Stimulated activated CD4-positive, alpha-beta T cell treated with anti-CD3 and anti-CD28 coated beads, Interleukin-4, amount 100 ng/mL, for 4 hours (primary cell): ENCODE results near the gene LDLRAD4.

Experiments
- DNase-seq, 2 experiments: peaks; one replicate each; pipeline ENCODE4 v3.0.0-alpha.2; 2020

The LDLRAD4 gene

DNA sequence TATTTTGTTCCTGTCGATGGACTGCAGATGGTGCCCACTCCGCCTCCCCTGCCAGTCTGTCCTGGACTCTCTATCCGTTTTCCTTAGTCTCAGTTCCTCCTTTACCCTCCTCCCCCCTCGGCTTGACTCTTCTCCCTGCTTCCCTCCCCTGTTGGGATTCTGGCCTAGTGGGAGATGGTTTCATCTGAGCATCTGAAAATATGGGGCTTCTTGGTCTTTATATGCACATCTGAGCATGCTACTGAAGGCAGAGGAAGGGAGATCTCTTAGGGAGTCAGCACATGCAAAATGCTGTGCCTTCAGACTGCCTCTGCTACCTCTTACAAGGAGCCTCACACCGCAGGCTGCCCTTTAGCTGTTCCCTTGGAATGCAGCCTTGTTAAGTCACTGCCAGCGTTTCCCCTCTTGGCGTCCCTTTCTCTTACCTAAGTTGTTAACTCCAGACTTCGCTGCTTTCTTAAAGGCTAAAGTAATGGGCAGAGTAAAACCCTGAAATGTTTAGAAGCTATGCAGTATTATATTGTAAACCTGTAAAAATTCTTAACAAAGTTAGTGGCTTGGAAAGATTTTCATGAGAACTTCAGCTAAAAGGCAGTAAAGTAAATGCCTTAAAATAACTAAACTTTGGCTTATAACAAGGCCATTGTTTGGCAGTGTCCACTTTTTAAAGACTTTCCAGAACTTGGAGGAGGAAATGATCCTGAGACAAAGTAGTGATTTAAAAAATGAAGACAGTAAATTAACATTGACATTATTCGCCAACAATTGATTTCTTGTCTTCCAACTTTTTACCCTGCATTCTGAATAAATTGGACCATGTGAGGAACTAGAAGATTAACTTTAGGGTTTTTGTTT, 49.8 kb downstream of the LDLRAD4 start:
- no peak for DNase-seq

DNA sequence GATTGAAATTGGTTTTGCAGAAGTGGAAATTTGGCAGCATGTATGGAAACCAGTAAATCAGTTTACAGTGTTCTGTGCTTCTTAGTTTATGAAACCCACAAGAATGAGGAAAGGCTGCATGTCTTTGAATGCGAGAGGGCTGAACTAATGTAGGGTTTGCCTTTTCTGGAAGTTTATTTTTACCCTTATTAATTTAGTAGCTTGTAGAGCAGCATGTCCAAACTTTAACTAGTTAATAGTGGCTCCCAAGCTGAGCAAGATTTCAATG, 50.4 kb downstream of the LDLRAD4 start:
- no peak for DNase-seq

DNA sequence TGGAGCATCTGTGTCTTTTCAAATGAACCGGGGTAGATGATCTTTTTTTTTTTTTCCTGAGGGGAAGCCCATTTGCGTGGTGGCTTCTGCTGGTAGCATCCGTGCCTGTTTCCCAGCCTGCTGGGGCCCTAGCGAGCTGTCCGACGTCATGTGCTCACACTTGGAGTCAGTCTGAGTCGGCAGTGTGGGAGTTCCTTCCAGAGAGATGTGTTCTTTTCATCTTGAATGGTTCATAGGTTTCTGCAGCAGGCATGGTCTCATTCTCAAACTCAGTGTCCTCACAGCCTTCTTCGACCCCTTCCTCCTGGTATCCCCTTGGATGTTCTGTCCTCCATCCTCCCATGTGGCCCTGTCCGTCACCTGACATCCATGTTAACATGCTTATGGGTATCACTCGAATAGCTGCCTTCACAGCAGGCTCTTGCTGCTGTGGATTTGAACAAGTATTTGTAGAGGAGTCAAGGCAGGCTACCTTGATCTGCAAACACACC, 51.0 kb downstream of the LDLRAD4 start:
- DNase-seq = no peak

DNA sequence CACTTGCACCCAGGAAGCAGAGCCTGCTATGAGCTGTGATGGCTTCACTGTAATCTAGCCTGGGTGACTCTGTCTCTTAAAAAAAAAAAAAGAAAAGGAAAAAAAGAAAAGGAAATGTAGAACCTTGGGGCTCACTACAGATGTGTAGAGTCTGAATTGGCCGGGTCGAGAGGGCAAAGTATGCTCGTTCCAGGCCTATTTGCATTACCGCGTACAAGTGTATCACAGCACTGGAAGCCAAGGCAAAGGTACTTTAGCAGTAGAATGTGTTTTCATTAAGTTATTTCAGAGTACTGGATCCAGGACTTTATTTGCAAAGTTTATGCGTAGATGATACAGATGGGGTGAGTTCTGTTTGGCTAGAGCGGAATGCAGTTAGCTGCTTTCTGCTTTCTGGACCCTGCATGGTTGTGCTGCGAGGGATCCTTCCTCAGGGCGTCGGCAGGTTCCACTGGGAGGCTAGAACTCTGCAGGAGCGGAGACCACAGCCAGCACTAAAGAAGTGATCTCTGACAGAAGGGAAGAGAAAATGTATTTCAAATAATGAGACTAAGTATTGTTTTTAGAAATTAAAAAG, 51.8 kb downstream of the LDLRAD4 start:
- DNase-seq = no peak

DNA sequence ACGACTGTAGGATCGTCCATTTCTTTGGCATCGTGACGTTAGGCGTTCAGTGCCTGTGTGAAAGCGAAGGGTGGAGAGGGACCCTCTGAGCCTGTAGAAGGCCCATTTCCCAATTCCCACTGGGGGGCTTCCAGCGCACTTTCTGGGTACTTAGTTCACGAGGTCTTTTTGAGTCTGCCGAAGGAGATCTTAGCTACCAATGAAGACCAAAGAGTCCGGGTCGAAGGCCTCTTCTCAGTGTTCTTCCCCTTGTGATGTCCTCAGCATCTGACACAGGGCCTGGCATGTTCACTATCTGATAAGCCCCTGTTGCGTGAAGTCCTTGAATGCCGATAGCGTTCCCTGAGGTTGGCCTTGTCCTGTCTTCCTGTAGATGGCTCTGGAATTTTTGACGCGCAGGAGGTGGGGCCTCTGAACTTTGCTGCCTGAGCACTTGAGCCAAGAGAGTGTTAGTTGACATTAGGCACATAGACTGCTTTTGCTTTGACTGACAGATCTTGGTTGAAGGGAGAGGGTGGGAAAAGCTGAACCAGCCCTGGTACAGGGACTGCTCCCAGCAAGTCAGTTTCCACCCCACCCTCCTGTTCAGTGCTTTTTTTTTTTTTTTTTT, 52.8 kb downstream of the LDLRAD4 start:
- no peak for DNase-seq

DNA sequence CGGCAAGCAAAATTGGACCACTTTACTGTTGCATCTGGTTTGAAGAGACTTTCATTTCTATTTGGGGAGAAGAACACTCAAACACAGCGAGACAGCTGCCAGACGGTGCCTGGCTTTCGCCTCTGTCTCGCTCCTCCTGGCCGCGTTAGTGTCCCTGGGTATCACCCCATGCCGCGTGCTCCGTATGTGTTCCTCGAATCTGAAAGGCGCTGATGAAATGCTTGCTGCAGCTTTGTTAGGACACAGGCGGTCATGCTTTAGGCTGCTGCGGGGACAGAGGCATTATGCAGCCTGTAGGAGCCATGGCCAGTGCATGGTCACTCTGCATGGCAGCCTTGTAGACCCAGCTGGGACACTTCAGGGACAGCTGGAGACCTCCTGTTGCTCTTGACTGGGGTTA, 53.9 kb downstream of the LDLRAD4 start:
- DNase-seq = no peak

DNA sequence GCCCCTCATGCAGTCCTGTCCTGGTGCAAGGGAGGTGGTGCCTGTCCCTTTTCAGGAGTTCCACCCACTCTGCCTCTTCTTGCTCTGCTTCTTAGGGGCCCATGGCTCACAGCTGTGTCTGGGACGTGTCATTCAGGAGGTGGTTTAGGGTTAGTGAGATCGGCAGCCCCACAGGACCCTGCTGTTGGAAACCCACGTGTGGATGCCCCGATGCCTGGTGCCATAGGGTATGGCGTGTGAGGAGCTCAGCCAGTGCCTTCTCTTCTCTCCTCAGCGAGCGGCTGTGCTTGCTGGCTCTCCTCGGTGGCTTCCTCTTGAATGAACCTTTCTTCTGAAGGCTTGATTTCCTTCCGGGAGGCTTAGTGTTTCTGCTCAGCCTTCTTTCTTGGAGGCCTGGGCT, 55.2 kb downstream of the LDLRAD4 start:
- DNase-seq = no peak

DNA sequence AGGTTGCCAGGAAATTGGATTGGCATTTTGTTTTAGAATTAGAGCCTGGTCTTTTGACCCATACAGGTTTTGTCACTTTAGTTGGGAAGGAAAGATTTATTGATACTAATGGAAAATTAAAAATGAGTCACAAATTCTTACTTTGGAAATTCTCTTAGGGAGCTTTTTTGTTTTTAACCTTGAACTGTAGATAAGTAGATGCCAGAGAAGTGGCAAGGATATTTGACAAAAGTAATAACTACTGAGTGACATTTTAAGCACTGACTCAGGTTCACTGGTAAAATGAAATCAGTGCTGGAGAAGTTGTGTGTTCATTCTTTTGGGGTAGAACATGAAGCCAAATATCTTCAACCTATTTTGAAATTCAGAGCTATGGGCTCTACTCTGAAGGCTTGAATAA, 56.5 kb downstream of the LDLRAD4 start:
- no peak for DNase-seq

DNA sequence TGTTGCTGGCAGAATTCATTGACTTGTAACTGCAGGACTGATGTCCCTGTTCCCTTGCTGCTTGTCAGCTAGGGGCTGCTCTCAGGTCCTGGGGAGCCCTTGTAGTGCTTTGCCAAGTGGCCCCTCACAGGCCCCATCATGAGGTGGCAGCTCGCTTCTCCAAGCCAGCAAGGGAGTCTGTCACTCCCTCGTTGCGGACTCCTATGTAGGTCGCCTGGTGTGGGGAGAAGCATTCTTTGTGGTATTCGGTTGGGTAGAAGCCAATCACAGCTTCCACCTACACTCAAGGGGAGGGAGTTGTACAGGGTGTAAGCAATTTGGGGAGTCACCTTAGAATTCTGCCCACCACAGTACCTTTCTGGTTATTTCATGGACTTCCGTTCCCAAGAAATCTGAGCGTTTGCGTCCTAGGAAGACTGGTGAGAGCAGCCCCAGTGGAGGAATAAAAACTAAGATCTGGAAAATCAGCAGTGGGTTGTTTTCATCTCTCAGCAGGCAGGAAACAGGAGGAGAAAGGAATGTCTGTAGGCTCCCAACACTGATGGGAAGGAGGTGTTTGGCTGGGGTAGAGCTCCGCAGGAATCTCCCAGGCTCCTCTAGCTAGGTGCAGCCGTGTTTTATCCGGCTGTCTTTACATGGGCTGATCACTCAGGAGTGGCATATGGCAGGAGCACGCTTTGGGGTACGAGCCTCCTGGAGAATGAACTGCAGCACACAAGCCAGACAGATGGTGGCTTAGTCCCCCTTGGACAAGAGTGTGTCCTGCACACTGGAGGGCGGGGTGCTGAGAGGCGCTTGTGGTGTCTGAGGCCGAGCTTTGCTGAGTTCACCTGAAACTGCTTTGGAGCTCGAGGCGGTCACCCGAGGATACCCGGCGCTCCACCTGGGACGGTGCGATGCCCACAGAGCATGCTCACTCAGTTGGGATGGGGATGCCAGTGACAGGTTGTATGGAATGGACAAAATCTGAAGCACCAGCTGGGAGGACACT, 58.3 kb downstream of the LDLRAD4 start:
- no peak for DNase-seq

DNA sequence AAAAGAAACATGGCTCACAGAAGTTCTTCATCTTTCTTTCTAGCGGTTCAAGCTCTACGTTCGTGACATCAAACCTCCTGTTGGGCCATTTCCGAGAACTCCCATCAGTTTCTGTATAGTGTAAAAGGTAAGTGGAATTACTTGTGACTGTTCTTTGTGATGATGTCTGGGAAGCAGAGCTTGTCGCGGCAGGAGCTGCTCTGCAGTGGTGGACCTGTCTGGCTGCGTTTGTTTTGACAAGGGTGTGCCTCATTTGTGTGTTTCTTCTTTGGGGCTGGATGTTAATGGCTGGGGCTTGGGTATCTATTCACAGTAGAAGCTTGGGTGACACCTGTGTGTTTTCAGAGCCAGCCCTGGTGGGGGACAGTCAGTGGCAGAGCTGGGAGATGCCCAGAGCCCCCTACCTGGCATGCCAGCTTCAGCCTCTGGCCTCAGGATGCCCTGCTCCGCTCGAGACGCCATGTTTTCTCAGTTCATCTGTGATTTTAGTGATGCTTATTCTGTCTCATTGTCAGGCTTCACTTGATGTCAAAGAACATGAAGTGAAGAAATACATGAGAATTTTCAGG, 59.6 kb downstream of the LDLRAD4 start:
- no peak for DNase-seq

DNA sequence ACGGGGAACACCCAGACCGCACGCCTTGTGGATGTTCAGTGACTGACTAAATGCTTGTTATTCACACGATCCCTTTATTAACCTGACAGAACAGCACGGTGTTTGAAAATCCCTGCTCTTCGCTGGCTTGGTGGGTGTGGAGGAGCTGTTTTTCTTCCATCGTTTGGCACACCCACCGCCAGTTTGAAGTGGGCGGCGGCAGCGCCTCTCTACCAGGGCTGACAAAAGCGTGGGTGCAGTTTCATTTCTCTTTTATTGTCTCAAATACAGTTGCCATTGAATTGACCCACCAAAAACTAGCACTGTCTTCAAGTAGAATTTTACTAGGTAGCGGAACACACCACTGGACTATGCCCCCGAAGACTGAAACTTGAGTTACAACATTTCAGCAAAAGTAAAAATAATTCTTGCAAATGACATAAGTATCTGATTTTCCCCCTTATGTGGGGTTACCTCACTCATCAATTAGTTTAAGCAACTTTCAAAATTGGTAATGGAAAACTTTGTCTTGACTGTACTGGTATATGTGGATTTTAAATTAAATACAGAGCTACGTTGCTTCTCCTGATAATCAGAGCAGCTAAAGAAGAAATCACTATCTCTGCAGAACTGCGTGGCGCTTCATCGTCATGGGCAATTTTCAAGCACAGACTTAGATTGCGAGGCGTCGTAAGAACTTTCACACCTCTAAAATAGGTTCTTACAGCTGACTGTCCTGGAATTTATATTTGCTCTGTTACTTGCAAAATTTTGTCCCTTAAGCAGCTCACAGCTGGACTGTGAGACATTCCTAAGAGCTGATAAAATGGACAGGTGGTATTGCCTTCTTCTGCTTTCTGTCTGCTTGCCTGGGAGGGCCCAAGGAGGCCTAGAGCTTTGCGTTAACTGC, 60.9 kb downstream of the LDLRAD4 start:
- DNase-seq = peak; percentile 49 to 66

DNA sequence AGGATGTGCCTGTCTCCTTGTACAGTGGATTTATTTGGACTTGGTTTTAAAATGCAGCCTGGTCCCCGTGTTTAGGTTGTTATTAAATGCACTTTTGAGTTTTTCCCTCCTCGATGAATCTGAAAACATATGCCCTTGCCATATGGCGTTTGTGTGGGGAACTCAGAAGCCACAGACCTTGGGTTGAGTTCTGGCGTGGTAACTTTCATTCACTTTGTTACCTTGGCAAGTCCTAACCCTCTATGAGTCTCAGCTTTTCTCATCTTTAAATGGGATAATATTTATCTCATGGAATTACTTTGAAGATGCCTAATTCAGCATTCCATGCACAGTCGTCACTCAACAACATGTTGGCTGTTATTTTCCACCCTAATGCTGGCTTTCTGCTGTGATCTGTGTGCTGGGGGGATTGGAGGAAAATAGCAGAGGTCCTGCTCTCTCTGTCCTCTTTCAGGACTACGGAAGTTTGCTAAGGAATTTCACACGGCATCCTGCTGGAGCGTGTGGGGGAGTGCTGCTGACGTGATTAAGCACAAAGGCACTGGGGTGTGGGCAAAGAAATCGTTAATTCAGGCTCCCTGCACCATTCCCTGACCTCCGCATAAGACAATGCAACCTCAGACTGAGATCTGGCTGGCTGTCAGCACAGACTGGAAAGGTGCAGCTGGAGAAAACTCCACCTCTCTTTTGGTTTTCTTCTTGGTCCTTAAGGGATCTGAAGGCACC, 61.7 kb downstream of the LDLRAD4 start:
- no peak for DNase-seq

DNA sequence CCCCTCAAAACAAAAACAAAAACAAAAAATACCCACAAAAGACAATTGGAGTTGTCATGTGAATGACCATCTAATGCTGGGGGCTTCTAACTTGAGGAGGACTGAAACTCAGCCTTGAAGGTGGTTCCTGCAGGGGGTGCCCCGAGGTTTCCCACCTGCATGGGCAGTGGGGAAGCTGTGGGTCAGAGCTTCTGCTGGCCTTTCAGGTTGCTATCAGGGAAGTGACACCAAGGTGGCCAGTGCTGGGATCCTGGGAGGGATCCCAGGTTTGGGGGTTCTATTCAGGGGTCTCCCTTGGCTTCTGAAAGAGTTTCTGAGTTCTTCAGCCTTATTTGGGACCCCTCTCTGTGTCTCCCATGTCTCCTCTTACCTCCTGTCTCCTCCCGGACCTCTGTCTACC, 62.8 kb downstream of the LDLRAD4 start:
- no peak for DNase-seq

DNA sequence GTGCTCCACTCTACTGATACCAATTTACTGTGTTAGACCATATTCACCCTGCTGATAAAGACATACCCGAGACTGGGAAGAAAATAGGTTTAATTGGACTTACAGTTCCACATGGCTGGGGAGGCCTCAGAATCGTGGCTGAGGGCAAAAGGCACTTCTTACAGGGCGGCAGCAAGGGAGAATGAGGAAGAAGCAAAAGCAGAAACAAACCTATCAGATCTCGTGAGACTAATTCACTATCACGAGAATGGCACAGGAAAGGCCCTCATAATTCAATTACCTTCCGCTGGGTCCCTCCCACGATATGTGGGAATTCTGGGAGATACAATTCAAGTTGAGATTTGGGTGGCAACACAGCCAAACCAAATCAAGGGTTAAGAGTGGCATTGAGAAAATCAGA, 65.2 kb downstream of the LDLRAD4 start:
- no peak for DNase-seq

DNA sequence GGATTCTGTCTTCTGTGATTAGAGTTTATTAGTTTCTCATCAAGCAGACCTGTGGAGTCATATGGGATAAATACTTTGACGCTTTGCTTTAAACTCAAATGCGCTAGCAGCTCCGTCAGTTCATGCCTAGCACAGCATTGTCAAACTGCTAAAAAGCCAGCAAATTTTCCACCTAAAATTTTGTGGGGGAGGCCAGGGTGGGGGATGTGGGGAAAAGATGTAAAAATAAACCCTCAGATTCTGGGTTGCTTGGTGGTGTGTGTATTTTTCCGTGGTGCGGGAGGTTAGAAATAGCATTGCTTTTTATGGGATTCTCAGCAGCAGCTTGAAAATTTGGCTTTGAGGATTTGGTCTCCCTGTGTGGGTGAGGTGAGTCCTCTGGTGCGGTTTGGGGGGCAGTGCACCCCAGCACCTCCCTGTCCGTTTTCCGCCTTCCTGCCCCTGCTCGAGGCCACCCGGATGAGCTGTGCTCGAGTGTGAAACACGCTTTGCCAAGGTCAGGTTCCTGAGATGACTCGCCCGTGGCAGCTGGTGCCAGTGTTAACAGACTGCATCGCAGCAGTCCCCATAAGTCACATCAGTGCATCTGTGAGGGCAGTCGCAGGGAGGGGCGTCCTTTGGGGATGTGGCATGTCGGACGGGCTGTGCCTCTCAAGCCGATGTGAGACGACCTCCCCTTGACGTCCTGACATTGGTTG, 65.9 kb downstream of the LDLRAD4 start:
- no peak for DNase-seq

DNA sequence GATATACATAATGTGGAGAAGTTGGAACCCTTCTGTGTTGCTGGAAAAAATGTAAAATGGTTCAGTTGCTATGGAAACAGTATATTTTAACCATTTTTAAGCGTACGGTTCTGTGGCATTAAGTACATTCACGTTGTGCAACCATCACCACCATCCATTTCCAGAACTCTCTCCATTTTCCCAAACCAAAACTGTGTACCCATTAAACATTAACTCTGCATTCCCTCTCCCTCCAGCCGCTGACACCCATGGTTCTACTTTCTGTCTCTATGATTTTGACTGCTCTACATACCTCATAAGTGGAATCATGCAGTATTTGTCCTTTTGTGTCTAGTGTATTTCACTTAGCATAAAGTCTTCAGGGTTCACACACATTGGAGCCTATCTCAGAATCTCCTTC, 67.3 kb downstream of the LDLRAD4 start:
- no peak for DNase-seq

DNA sequence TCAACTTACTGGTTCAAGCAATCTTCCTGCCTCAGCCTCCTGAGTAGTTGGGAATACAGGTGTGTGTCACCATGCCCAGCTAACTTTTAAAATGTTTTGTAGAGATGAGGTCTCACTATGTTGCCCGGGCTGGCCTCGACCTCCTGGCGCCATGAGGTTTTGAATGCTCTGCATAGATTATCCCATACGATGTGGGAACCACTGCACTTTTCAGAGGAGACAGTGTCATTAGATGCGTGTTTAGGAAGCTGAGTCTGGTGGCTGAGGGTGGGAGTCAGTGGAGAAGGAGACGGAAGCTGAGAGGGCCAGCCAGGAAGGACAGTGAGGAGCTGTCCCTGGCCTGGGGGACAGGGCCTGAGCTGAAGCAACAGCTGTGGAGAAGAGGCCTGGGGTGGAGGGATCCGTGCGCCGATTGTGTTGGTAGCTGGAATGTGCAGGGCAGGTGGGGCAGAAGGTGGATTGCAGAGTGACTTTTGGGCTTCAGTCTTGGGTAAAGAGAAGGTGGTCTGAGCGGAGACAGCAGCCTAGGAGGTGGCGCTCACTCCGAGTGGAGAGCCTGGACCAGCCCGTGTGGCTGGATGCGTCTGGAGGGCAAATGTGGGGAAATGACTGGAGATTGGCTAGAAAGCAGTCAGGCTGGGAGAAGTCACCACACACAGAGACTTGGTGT, 68.0 kb downstream of the LDLRAD4 start:
- DNase-seq = no peak

DNA sequence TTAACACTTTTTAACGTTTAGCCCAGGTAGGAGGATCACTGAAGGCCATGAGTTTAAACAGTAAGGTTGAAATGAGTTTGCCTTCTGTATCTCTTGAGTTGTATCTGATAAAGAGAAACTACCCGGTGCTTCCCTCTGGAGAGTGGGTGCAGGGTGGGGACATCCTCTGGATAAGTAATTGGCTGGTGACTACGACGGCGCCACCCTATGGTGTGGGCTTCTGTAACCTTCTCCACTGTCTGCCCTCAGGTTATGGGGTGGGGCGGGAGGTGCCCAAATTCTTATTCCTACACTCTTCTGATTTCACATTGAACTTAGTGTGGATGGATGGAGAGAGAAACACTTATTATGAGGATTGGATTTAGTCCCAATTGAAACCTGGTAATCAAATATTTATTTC, 68.8 kb downstream of the LDLRAD4 start:
- DNase-seq = no peak

DNA sequence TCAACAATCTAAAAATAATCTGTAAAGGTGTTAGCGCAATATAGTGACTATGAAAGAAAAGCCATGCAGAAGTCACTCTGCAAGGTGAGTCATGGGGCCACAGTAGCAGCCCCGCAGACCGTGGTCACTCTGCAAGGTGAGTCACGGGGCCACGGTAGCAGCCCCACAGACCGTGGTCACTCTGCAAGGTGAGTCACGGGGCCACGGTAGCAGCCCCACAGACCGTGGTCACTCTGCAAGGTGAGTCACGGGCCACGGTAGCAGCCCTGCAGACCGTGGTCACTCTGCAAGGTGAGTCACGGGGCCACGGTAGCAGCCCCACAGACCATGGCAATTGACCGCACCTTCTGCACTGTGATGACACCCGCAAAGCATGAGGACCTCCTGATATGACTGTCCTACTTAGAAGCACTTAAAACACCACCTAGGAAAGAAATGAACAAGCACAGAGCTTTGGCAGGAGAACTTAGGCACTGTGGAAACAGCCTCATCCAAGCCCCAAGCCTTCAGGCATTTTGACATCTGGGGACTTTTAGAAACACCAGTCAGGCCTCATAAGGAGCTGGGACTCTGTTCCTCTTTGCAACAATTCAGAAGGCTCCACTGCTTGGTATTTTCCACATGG, 70.1 kb downstream of the LDLRAD4 start:
- no peak for DNase-seq
